CD4-positive, alpha-beta T cell treated with Interleukin-17A for 4 hours (primary cell): ENCODE measurements around the gene CCDC121.
A peak's percentile ranks its signal among the peaks of the same experiment; 100 is the strongest.
"Not testable (repeated sequence)": the region's sequence is repeated elsewhere in the genome, so short reads cannot be mapped to it uniquely, and the experiment has no call there.

Experiments used
- DNase-seq: peaks from one replicate; pipeline ENCODE4 v3.0.0-alpha.2; 2020; ENCODE audit warnings: mixed read lengths

The CCDC121 gene

DNA sequence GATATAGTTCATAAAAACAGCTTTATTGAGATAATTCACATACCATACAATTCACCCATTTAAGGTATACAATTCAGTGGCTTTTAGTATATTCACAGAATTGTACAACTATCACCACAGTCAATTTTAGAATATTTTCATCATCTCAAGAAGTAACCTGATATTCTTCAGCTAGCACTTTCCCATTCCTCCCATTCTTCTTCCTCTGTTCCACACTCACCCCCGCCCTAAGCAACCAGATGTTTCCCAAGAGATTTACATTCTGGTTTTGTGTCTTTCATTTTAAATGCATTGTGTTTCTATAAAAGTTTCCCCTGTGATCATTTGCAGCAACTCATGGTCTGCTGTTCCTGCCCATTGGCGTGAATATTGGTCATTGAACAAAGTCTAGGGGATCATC lies 5.5 kb upstream of the CCDC121 start:
- DNase-seq = no peak

DNA sequence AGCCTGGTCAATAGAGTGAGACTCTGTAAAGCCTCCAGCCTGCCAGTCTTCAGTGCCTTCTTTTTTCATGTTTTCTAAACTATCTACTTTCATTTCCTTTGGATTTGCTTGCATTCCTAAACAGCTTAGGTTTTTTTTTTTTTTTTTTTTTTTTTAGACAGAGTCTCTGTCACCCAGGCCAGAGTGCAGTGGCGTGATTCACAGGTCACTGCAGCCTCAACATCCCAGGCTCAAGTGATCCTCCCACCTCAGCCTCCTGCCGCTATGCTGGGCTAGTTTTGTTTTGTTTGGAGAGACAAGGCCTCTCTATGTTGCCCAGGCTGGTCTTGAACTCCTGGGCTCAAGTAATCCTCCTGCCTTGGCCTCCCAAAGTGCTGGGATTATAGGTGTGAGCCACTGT lies 1.4 kb upstream of the CCDC121 start:
- not testable (repeated sequence) for DNase-seq

DNA sequence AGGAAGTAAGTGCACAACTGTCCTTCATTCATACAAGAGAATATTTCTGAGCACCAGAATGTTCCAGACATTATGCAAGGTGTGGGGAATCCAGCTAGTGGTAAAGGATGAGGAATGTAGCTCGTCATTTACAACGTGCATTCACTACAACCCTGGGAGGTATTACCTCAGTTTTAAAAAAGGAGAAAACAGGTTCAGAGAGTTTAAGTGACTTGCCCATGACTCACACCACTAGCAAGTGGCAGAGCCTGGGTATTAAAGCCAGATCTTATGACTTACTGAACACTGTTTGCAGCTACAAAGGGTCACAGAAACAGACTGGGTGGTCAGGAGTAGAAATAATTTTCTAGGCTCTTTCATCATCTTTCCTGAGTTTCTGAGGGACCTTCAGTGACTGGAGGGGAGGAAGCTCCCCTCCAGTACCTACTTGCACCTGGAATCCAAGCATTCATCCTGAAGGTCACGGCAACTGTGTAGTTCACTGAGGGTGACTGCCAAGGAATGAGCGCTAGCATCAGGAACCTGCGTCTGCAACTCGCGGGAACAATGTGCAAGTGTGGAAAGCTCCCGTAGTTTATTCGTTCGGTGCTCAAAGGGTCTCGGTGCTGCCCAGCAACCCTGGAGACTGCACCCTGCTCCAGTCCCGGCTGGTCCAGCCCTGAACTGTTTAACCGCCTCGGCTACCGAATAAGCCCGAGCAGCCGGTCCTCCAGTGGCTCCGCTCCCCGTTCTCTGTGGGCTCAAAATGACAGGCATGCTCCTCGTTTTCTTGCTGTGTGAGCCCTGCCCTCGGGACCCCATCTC lies 647 bp downstream of the CCDC121 start:
- peak; percentile 10 for DNase-seq

DNA sequence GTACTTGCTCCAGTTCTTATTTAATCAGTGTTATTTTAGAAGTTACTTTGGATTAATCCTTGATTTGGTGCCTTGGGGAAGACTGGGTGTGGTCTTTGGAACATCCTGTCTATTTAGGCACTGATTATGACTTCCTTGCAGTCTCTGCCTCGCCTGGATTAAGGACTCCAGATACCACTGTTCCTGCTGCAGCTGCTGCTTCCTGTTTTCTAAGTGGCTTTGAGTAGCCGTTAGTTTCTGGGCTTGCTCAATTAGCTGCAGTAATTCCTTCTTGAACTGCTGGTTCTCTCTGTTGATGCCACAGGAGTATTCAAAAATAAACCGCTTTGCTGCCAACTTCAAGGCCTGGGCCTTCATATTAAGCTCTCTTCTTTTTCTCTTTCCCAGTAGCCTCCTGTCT lies 1.9 kb downstream of the CCDC121 start:
- not testable (repeated sequence) for DNase-seq

DNA sequence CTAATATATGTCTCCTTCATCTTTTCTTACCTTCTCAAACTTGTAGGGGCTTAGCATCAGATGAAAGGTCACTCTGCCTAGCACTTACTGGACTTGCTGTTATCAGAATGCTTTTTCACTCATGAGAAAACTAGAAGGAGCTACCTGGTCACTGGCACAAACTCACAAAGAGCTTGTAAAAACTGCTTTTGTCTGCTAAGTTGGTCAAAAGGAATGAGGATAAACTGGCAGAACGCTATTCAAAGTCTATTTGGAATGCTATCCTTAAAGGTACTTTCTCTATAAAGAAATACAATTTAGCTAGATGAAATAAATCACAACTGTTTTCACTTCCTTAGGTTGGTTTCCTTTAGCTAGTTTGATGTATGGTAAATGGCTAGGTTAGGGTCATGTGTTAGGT lies 2.5 kb downstream of the CCDC121 start:
- not testable (repeated sequence) for DNase-seq

DNA sequence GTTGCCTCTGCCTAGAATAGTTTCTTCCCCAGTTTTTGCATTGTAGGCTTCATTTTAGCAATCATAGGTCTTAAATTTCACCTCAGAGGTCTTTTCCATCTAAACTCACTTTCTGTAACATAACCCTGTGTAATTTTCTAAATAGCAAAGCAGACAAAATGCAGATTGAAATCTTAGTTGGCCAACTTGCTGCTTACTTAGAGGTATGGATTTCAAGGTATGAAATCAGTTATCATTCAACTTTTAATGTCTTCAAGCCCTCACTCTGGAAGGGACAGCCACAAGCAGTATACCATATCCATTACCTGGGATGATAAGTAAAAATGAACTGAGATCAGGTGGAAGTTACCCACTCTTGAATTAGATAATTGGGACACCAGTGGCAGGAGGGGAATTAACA lies 3.9 kb downstream of the CCDC121 start:
- DNase-seq = no peak

DNA sequence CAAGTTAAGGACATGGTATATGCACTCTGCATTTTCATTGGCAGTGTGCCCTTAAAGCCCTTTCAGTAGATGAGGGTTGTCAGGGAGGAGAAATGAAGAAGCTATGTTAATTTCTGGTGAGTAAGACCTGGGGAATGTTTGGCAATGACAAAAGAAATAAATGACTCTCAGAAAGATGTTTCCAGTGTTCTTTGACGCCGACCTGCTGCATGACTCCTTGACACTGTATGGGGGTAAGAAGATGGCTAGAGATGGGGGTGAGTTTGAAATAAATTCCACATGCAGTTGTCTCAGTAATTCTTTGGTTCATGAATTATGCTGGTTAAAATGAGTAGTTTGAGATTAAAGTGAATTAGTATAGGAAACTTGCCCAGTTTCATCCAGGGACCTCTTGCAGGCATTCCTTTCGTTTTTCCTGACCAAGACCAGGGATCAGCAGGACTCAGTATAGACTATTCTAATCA lies 5.9 kb downstream of the CCDC121 start:
- DNase-seq = no peak

DNA sequence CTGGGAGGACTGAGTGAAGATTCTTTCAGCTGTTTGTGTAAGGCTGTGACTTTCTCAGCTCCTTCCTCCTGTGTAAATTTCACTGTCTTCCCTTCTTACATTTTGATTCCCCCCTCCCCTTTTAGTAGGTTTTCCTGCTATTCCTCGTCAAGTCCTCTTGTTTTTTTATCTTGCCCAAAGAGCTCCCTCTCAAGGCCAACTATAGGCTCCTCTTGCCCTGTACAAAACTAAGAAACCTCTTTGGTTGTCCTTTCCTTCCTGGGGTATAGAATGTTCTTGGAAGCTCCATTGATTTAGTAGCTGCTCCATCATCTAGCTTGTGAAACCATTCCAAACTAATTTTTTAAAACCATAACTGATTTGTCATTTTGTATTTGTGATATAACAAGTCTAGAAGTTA lies 7.3 kb downstream of the CCDC121 start:
- DNase-seq = no peak

DNA sequence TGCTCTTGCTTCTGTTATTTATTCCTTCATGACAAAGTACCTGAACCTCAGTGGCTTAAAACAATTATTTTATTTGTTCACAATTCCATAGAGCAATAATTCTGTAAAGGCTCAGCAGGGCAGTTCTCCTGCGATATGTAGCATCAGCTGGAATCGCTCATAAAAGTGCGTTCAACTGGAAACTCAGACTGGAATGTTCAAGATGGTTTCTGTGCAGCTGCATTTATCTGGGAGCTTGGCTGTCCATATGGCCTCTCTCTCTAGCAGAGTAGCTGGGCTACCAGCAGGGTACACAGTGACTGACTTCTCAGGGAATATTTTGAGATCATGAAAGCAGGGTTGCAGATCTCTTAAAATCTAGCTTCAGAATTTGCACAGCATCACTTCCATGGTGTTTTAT lies 13.5 kb downstream of the CCDC121 start:
- DNase-seq = no peak

DNA sequence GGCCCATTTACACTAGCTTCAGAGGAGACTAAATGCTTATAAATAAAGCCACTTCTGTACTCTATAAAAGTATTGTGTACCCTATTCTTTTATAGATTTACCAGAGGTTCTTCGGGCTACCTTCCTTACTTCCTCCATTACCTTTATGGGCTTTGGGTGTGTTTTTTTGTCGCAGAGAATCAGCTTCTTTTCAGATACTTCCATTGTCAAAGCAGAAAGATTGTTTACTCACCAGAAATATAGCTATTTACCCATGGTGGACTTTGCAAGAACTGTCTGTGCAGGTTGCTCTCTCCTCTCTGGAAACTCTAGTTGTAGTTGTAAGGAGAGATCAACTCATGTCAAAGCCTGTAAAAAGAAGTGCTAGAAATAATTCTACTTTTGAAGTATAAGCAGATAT lies 14.8 kb downstream of the CCDC121 start:
- DNase-seq = no peak

DNA sequence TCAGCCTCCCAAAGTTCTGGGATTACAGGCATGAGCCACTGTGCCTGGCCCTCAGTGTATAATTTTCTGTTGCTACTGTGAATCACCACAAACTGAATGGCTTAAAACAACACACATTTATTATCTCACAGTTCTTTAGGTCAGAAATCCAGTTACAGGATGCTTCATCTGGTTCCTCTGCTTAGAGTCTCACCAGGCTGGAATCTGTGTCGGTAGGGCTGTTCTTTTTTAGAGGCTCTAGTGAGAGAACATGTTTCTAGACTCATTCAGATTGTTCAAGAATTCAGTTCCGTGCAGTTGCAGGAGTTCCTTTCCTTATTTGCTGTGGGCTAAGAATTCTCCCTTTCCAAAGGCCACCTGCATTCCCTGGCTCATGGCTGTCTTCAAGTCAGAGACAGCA lies 22.2 kb downstream of the CCDC121 start:
- DNase-seq = no peak

DNA sequence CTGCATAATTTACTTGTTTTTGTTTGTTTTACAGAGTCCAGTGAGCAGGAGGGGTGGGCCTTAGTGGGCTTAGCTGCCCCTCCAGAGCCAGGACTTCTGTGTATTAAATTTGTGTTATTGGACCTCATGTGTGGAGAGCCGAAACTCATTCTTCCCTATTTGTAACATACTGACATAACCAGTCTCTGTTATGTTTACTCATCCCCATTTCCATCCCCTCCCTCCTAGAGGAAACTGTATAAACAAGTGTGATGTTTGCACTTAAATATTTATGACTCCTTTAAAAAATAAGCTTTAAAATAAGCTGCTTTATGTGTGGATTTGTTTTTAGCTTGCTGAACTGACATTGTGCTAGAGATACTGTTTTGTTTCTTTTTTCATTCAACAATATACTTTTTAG lies 32.2 kb downstream of the CCDC121 start:
- no peak for DNase-seq

DNA sequence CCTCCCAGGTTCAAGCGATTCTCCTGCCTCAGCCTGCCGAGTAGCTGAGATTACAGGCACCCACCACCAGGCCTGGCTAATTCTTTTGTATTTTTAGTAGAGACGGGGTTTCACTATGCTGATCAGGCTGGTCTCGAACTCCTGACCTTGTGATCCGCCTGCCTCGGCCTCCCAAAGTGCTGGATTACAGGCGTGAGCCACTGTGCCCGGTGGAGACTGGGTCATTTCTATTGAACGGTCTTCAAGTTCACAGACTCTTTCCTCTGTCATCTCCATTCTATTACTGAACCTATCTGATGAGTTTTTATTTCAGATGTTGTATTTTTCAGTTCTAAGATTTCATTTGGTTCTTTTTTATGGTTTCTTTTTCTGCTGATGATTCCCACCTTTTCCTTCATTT lies 33.4 kb downstream of the CCDC121 start:
- not testable (repeated sequence) for DNase-seq

DNA sequence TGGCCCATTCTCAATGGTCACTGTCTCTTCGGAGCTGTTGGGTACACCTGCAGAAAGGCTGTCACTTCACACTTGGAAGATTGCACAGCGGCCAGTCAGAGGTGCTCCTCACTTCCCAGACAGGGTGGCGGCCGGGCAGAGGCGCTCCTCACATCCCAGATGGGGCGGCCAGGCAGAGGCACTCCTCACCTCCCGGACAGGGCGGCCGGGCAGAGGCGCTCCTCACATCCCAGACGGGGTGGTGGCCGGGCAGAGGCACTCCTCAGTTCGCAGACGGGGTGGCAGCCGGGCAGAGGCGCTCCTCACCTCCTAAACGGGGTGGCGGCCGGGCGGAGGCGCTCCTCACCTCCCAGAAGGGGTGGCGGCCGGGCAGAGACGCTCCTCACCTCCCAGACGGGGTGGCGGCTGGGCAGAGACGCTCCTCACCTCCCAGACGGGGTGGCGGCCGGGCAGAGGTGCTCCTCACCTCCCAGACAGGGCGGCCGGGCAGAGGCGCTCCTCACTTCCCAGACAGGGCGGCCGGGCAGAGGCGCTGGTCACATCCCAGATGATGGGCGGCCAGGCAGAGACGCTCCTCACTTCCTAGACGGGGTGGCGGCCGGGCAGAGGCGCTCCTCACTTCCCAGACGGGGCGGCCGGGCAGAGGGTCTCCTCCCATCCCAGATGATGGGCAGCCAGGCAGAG lies 34.6 kb downstream of the CCDC121 start:
- DNase-seq = not testable (repeated sequence)

DNA sequence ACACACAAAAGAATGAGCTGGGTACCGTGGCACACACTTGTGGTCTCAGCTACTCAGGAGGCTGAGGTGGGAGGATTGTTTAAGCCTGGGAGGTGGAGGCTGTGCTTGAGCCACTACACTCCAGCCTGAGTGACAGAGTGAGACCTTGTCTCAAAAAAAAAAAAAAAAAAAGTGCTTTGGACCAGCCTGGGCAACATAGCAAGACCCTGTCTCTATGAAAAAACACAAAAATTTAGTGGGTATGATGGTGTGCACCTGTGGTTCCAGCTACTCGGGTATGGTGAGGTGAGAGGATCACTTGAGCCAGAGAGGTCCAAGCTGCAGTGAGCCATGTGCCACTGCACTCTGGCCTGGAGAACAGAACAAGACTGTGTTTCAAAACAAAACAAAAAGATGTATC lies 35.6 kb downstream of the CCDC121 start:
- DNase-seq = no peak

DNA sequence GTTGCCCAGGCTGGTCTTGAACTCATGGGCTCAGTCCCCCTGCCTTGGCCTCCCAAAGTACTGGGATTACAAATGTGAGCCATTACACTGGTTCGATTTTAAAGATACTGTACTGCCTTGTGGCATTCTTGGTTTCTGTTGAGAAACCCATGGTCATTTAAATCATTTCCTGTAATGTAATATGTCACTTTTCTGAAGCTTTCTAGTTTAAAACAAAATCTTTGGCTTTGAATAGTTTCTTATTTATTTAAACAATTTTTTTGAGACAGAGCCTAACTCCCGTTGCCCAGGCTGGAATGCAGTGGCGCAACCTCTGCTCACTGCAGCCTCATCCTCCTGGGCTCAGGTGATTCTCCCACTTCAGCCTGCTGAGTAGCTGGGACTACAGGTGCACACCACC lies 37.1 kb downstream of the CCDC121 start:
- no peak for DNase-seq

DNA sequence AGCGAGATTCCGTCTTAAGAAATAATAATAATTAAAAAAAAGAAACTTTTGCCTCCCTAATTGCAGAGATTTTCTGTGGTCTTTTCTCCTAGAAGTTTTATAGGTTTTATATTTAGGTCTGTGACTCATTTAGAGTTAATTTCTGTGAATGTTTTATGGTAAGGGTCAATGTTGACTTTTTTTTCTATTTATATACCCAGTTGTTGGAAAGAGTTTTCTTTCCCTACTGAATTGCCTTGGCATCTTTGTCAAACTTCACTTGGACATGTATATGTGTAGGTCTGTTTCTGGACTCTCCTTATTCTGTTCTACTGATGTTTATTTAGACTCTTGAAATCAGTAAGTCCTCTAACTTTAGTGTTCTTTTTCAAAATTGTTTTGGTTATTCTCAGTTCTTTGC lies 40.5 kb downstream of the CCDC121 start:
- no peak for DNase-seq

DNA sequence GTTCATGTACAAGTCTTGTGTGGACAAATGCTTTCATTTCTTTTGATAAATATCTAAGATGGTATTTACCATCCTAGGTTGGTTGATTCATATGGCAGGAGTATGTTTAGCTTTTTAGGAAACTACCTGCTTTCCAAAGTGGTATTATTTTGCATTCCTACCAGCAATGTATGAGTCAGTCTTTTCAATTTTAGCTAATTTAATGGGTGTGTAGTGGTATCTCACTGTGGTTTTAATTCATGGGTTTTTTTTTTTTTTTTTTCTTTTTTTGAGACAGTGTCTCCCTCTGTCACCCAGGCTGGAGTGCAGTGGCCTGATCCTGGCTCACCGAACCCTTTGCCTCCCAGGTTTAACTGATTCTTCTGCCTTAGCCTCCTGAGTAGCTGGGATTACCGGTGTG lies 41.8 kb downstream of the CCDC121 start:
- no peak for DNase-seq

DNA sequence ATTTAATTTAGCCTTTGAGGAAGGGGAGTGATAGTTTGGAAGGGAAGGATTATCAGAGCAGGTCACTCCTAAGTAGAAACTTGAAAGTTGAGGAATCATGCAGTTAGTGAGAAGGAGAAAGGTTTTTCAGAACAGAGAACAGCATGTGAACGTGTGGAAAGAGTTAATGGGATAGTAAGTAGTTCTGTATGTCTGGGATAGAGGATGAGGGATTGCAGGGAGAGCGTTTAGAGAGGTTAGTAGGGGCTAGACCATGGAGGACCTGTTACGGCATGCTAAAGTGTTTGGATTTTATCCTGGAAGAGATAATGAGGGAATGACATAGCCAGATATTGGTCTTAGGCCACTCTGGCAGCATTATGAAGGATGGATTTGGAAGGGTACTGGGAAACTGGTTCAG lies 44.2 kb downstream of the CCDC121 start:
- DNase-seq = no peak

DNA sequence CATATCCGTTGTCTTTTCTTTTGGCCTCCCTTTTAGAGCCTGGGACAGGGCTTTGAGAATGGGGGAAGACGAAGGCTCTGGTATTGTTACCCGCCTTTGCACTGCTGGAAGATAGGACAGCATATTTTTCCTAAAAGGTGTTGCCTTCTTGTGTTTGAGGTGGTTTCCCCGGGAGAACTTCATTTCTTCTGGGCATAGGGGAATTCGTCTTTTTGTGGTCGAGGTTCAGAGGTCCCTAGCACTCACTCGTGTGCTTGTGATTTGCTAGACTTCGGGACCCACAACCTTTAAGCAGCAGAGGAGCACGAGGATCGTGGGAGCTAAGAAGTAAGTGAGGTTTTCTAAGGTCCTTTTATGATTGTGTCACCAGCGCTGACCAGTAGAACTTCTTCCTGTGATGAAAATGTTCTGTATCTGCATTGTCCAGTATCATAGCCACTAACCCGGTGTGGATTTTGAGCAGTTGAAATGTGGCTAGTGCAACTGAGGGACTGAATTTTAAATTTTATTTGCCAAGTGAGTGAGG lies 45.4 kb downstream of the CCDC121 start:
- DNase-seq = no peak

DNA sequence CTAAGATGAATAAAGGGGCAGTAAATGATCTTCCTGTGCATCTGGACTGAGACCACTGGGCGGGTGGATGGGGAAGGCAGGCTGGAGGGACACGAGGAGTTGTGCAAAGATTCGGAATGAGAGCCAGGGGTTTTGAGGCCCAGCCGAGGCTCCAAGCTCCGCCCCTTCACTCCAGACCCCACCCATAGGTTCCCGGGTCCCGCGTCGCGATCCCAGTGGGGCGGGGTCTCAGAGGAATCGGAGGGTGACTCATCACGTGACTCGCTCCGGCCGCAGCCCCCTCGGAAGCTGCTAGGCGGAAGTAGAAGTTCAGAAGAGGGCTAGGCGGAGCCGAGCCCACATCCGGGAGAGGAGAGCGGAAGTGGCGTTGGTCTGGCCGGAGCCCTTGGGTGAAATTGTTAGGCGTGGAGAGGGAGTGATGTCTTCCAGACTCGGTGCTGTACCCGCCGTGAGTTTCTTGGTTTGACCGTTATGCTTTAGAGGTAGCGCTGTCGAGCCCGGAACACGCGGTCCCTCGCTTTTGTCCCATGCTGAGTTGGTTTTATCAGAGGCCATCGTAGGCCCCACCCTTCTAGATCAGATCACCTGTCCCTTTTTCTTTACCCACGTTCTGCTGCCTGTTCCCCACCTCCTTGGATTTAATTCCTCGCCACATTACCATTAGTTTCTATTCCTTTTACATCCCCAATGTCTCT lies 46.0 kb downstream of the CCDC121 start, which contains the start of gene ZNF512:
Gene ZNF512, plus strand, starts transcription at position 348 of the 695 bp plus-strand sequence. Its CDS starts 71 bp downstream, at position 419.
- peak; percentile 83 for DNase-seq

DNA sequence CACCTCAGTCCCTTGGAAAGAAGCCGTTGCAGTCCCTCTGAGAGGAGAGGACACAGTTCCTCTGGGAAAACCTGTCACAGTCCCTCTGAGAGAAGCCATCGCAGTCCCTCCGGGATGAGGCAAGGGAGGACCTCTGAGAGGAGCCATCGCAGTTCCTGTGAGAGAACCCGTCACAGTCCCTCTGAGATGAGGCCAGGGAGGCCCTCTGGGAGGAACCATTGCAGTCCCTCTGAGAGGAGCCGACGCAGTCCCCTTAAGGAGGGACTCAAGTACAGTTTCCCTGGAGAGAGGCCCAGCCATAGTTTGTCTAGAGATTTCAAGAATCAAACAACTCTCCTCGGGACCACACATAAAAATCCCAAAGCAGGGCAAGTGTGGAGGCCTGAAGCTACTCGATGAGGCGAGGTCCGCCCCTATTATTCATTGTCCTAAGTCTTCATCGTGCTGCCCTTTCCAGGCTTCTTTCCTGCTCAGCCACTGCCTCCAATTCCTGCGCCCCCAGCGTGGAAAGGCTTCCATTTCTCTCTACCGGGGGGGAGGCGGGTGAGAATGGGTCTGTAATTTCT lies 46.6 kb downstream of the CCDC121 start:
- DNase-seq = no peak
